LNCAP (cell line): ENCODE data around the gene LRFN3.

Source experiments
- TF ChIP-seq, protein P1 (sequence below): fragments of 450-650 bp; IDR thresholded peaks from 2 replicates; pipeline ENCODE4 v1.5.1; 2017; ENCODE audit warnings: mild to moderate bottlenecking

LRFN3 gene

DNA sequence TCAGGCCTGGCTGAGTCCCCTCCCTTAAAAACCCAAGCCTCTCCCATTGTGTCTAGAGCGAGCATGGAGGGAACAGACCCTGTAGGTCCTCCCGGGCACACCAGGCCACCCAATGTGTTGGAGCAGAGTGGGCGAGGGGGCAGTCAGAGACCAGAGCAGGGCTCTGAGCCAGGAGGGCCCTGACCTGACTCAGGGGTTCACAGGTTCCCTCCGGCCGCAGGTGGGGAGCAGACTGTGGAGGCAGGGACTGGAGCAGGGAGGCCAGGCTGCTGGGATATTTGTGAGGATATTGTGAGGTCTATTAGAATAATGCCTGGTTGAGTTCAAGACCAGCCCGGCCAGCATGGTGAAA is 26.5 kb upstream of the LRFN3 start:
- TF ChIP-seq, protein P1, sequence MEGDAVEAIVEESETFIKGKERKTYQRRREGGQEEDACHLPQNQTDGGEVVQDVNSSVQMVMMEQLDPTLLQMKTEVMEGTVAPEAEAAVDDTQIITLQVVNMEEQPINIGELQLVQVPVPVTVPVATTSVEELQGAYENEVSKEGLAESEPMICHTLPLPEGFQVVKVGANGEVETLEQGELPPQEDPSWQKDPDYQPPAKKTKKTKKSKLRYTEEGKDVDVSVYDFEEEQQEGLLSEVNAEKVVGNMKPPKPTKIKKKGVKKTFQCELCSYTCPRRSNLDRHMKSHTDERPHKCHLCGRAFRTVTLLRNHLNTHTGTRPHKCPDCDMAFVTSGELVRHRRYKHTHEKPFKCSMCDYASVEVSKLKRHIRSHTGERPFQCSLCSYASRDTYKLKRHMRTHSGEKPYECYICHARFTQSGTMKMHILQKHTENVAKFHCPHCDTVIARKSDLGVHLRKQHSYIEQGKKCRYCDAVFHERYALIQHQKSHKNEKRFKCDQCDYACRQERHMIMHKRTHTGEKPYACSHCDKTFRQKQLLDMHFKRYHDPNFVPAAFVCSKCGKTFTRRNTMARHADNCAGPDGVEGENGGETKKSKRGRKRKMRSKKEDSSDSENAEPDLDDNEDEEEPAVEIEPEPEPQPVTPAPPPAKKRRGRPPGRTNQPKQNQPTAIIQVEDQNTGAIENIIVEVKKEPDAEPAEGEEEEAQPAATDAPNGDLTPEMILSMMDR: no peak

DNA sequence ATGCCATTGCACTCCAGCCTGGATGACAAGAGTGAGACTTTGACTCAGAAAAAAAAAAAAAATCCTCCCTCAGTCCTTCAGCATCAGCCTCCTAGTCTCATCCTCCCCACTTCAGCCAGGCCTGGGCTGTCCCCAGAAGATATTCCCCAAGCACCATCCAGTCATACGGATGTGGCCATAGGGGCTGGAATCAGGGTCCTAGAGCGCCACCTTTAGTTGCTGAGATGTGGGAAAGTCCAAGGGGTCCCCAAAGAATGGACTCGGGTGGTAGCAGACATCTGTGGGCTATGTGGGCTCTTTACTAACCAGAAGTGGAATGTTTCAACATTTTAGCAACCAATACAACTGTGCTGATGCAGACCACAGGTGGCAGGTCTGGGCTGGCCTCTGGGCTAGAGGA is 25.0 kb upstream of the LRFN3 start:
- TF ChIP-seq, protein P1: no peak

DNA sequence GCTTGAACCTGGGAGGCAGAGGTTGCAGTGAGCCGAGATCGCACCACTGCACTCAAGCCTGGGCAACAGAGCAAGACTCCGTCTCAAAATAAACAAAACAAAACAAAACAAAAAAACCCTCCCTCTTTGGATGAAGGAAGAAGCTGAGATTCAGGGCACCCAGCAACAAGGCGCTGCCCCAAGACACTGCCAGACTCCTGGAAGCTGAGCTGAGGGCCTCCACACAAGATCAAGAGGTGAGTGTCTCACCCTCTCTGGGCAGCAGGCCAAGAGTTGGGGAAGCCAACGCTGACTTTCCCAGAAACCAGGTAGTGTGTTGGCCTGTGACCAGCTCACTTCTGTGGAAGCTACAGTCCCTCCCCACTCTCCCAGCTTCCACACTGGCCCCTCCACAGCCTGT is 24.4 kb upstream of the LRFN3 start:
- TF ChIP-seq, protein P1: no peak

DNA sequence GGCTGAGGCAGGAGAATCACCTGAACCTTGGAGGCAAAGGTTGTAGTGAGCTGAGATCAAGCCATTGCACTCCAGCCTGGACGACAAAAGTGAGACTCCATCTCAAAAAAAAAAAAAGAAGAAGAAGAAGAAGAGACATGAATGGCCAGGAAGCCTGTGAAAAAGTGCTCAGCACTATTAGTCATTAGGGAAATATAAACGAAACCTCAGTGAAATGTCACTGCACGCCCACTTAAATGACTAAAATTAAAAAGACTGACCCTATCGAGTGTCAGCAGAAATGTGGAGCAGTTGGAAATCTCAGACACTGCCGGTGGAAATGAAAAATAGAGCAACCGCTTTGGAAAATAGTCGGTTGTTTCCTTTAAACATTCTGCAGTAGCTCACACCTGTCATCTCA is 22.6 kb upstream of the LRFN3 start:
- TF ChIP-seq, protein P1: no peak

DNA sequence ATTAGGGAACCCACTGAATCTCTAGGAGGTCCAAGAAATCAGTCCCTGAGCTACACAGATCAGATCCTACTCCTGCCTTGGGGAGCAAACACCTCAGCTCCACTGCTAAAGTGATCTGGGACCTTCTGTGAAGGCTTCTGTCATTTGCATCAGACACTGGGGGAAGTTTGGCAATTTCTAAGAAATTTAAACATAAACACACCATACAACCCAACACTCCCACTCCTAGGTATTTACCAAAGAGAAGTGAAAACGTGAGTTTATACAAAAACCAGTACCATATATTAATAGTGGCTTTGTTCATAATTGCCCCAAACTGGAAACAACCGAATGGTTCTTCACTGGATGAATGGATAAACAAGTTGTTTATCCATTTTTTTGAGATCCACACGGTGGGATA is 20.7 kb upstream of the LRFN3 start:
- TF ChIP-seq, protein P1: no peak

DNA sequence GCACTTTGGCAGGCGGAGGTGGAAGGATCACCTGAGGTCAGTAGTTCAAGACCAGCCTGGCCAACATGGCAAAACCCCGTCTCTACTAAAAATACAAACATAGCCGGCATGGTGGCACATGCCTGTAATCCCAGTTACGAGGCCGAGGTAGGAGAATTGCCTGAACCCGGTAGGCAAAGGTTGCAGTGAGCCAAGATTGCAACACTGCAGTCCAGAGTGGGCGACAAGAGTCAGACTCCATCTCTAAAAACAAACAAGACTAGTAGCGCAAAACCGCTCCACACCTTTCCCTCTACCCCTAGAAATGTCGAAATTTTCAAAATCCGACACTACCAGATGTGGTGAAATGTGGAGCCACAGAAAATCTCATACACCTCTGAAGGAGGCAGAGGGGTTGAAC is 16.9 kb upstream of the LRFN3 start:
- TF ChIP-seq, protein P1: no peak

DNA sequence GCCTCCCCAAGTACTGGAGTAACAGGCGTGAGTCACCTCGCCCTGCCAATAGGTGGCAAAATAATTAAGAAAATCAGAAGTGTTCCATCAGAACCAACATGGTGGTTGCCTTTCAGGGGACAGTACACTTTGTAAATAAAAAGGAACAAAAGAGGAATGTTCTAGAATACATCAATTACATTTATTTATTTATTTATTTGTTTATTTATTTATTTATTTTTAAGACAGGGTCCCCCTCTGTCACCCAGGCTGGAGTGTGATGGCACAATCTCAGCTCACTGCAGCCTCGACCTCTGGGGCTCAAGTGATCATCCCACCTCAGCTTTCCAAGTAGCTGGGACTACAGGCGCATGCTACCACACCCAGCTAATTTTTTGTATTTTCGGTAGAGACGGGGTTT is 15.2 kb upstream of the LRFN3 start:
- TF ChIP-seq, protein P1: no peak

DNA sequence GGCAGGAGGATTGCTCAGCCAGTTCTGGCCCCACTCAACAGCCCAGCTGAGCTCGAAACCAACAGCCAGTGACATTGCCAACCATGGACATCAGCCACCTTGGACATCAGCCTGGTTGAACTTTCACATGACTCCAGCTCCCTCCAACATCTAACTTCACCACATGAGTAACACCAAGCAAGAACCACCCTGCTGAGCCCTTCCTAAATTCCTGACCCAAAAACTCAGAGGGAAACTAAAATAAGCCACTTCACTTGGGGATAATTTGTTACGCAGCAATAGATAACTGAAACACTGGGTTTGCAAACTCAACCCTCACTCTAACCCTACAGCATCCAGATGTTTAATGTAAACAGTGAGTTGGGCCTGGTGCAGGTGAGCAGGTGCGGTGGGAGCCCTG is 10.7 kb upstream of the LRFN3 start:
- TF ChIP-seq, protein P1: no peak
